Adrenal gland (tissue), 5 donors: ENCODE data around the gene FAM180A.

Source experiments
- CTCF ChIP-seq, 6 experiments: fragments of 450-650 bp in 4 of 6; fragments of 200-600 bp in 2 of 6; sonication (generic) in 1 of 6; IDR thresholded peaks; 1 replicate in 5 of 6; 2 replicates in 1 of 6; pipeline versions ENCODE4 v1.5.1 to v1.8.0; 2016 to 2021; ENCODE audit warnings: antibody characterized with exemption in 6 of 6, mild to moderate bottlenecking in 2 of 6, moderate library complexity in 1 of 6
- POLR2A ChIP-seq, 2 donors: fragments of 450-650 bp; IDR thresholded peaks; one replicate each; pipeline ENCODE4 v1.6.1; 2017; ENCODE audit warnings: antibody characterized with exemption in 2 of 2, mild to moderate bottlenecking in 2 of 2, moderate library complexity in 1 of 2
- donor health status: DM: no; HTN: no; CAD: no.

GRCh38 chr7:135798095-135798494 lies 49.5 kb upstream of the FAM180A start:
- TF ChIP-seq CTCF (IDR thresholded peaks at IDR 0.05) (no peak), POLR2A (IDR thresholded peaks at IDR 0.05) (no peak)
